WTC11 (cell line): Measurements from ENCODE around the gene IDH1.

ENCODE experiments used
- JUN ChIP-seq: sonication (generic); formaldehyde crosslinking; IDR thresholded peaks from 2 replicates; pipeline ENCODE4 v1.8.0; 2023; ENCODE audit warnings: mild to moderate bottlenecking, missing genetic modification reagents
- KAT7 ChIP-seq: sonication (generic); formaldehyde crosslinking; IDR thresholded peaks from 2 replicates; pipeline ENCODE4 v1.8.1; 2023; ENCODE audit warnings: missing genetic modification reagents, mild to moderate bottlenecking, borderline replicate concordance
- TCF7 ChIP-seq: sonication (generic); formaldehyde crosslinking; IDR thresholded peaks from 2 replicates; pipeline ENCODE4 v1.8.0; 2022; ENCODE audit warnings: mild to moderate bottlenecking, low read depth, missing genetic modification reagents, moderate library complexity
- TF ChIP-seq, protein P1 (sequence below): sonication (generic); formaldehyde crosslinking; IDR thresholded peaks from 2 replicates; pipeline ENCODE4 v1.8.1; 2022; ENCODE audit warnings: low read depth, mild to moderate bottlenecking, moderate library complexity, missing genetic modification reagents, borderline replicate concordance
- TF ChIP-seq, protein P2 (sequence below): sonication (generic); formaldehyde crosslinking; IDR thresholded peaks from 2 replicates; pipeline ENCODE4 v1.8.1; 2023; ENCODE audit warnings: mild to moderate bottlenecking, missing genetic modification reagents, moderate library complexity

GRCh38 chr2:208207769-208208168 lies 47.1 kb downstream of the IDH1 start:
- TF ChIP-seq KAT7: no peak
- TF ChIP-seq, protein P1, sequence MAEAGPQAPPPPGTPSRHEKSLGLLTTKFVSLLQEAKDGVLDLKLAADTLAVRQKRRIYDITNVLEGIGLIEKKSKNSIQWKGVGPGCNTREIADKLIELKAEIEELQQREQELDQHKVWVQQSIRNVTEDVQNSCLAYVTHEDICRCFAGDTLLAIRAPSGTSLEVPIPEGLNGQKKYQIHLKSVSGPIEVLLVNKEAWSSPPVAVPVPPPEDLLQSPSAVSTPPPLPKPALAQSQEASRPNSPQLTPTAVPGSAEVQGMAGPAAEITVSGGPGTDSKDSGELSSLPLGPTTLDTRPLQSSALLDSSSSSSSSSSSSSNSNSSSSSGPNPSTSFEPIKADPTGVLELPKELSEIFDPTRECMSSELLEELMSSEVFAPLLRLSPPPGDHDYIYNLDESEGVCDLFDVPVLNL (CRISPR knock-in tag): no peak
- no peak for TF ChIP-seq JUN
- no peak for TF ChIP-seq TCF7 (CRISPR knock-in tag)
- TF ChIP-seq, protein P2, sequence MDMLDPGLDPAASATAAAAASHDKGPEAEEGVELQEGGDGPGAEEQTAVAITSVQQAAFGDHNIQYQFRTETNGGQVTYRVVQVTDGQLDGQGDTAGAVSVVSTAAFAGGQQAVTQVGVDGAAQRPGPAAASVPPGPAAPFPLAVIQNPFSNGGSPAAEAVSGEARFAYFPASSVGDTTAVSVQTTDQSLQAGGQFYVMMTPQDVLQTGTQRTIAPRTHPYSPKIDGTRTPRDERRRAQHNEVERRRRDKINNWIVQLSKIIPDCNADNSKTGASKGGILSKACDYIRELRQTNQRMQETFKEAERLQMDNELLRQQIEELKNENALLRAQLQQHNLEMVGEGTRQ (CRISPR knock-in tag): no peak
